Endothelial cell of umbilical vein (primary cell): ENCODE measurements around the gene ARHGAP10. TPM values are rescaled to one million over a fixed set of nuclear protein-coding genes. Genes with fewer than 3 reads are reported as not detected.
A peak's percentile ranks its signal among the peaks of the same experiment; 100 is the strongest.

ENCODE experiments used
- BruUV-seq: library from RNA; stranded (reverse); fragments of 400-500 nt; replicated peaks from 2 replicates; lab custom pipeline; 2021; lab: Mats Ljungman, UMichigan
- CTCF ChIA-PET: fragments of 300-600, 350-600 bp; sonication (Branson Sonifier 250); formaldehyde crosslinking; loops from one replicate; lab custom pipeline; 2021; ENCODE audit warnings: antibody characterized with exemption, inconsistent platforms; lab: Charles Lee
- POLR2A ChIA-PET: fragments of 300-600, 350-600 bp; sonication (Branson Sonifier 250); formaldehyde crosslinking; loops from one replicate; lab custom pipeline; 2021; ENCODE audit warnings: antibody characterized with exemption, inconsistent platforms; lab: Charles Lee
- DNase-seq: peaks from one replicate; pipeline ENCODE4 v3.0.0-alpha.2; 2011; ENCODE audit warnings: low read depth, low spot score
- FAIRE-seq: peaks from 2 replicates; lab custom pipeline; 2011; peaks lifted over from hg19 to GRCh38; lab: Jason Lieb, UNC
- H2AFZ ChIP-seq: 2 replicates; pipeline ENCODE4 v1.6.0; 2012; ENCODE audit warnings: low read depth, low read length, control low read depth, inconsistent platforms
- H3K27ac ChIP-seq: 2 replicates; pipeline ENCODE4 v1.5.1; 2011; ENCODE audit warnings: low read depth, mild to moderate bottlenecking, control low read depth, low read length, moderate library complexity; ENCODE audit not compliant: insufficient read depth
- H3K27me3 ChIP-seq, 2 experiments: 2 replicates each; pipeline versions ENCODE4 v1.6.0 to v1.6.1; 2011; ENCODE audit warnings: low read length in 2 of 2, mixed read lengths in 1 of 2; ENCODE audit not compliant: control insufficient read depth in 2 of 2, insufficient read depth in 2 of 2
- H3K36me3 ChIP-seq, 2 experiments: 2 replicates in 1 of 2; 3 replicates in 1 of 2; pipeline ENCODE4 v1.5.1; 2011; ENCODE audit warnings: low read length in 2 of 2, mild to moderate bottlenecking in 1 of 2, moderate library complexity in 1 of 2; ENCODE audit not compliant: control insufficient read depth in 2 of 2, insufficient read depth in 2 of 2; ENCODE audit errors: extremely low read depth in 1 of 2
- H3K4me1 ChIP-seq: 3 replicates; pipeline ENCODE4 v1.5.1; 2011; ENCODE audit warnings: mild to moderate bottlenecking, low read length; ENCODE audit not compliant: control insufficient read depth, insufficient read depth; ENCODE audit errors: extremely low read depth
- H3K4me2 ChIP-seq: 2 replicates; pipeline ENCODE4 v1.6.1; 2011; ENCODE audit warnings: low read length, control low read depth, mixed read lengths; ENCODE audit not compliant: insufficient read depth
- H3K4me3 ChIP-seq, 3 experiments: fragments of 200-600 bp in 1 of 3; sonication (generic), shearing (Covaris generic) in 1 of 3; replicated peaks in 1 of 3; 2 replicates each; pipeline ENCODE4 v1.5.1; 2011 to 2016; ENCODE audit warnings: control low read depth in 3 of 3, low read length in 3 of 3, mild to moderate bottlenecking in 2 of 3, inconsistent platforms in 1 of 3, low read depth in 1 of 3, moderate library complexity in 1 of 3; ENCODE audit not compliant: insufficient read depth in 1 of 3
- H3K79me2 ChIP-seq: 2 replicates; pipeline ENCODE4 v1.6.0; 2012; ENCODE audit warnings: low read length, inconsistent platforms; ENCODE audit not compliant: control insufficient read depth, insufficient read depth
- H3K9ac ChIP-seq: replicated peaks from 2 replicates; pipeline ENCODE3; 2011; ENCODE audit warnings: low read length, control low read depth; ENCODE audit not compliant: insufficient read depth; ENCODE audit errors: extremely low read depth
- H3K9me1 ChIP-seq: replicated peaks from 3 replicates; pipeline ENCODE4 v1.6.0; 2011; ENCODE audit warnings: mild to moderate bottlenecking, low read length; ENCODE audit not compliant: control insufficient read depth, insufficient read depth; ENCODE audit errors: extremely low read depth
- H3K9me3 ChIP-seq: replicated peaks from 2 replicates; pipeline ENCODE4 v1.5.1; 2012; ENCODE audit warnings: low read length, inconsistent platforms; ENCODE audit not compliant: control insufficient read depth, insufficient read depth
- H4K20me1 ChIP-seq: replicated peaks from 2 replicates; pipeline ENCODE3; 2011; ENCODE audit warnings: mild to moderate bottlenecking, low read length; ENCODE audit not compliant: control insufficient read depth, insufficient read depth; ENCODE audit errors: extremely low read depth
- FOS ChIP-seq: IDR thresholded peaks from 2 replicates; pipeline ENCODE4 v1.6.1; 2011; ENCODE audit warnings: mild to moderate bottlenecking, low read length, moderate library complexity, borderline replicate concordance; ENCODE audit not compliant: insufficient read depth
- MYC ChIP-seq: IDR thresholded peaks from one replicate; pipeline ENCODE4 v1.6.1; 2011; ENCODE audit warnings: mild to moderate bottlenecking, low read depth, low read length
- POLR2A ChIP-seq: IDR thresholded peaks from 2 replicates; pipeline ENCODE4 v1.6.1; 2012; ENCODE audit warnings: low read depth, mild to moderate bottlenecking, control low read depth, low read length
- dilution Hi-C: fragments of 300-500 bp; cut with MboI; formaldehyde crosslinking; loops from one replicate; pipeline ENCODE4 v1.15.0; 2019; ENCODE audit warnings: low sequenced_read_pairs; ENCODE audit not compliant: extremely low pct_ligation_motif_present
- intact Hi-C: fragments of 100-400 bp; cut with micrococcal nuclease; formaldehyde crosslinking; loops from one replicate; pipeline ENCODE4 v1.10.0; 2022
- polyA plus RNA-seq, 4 experiments: library from polyadenylated mRNA; depleted of rRNA in 3 of 4; stranded (reverse) in 3 of 4; unstranded in 1 of 4; fragments of >200 nt; gene quantifications; 2 replicates each; pipeline versions ENCODE4 v1.2.1 to v1.2.3, GENCODE V29; 2011 to 2012; ENCODE audit warnings: missing spikeins in 1 of 4
- total RNA-seq: library from RNA; stranded (reverse); gene quantifications from 2 replicates; pipeline ENCODE4 v1.2.3, GENCODE V29; 2021
- TF ChIP-seq, protein P1 (sequence below), 2 donors: IDR thresholded peaks; 1 replicate in 1 of 2; 2 replicates in 1 of 2; pipeline ENCODE4 v1.5.1; 2011; ENCODE audit warnings: low read length in 2 of 2, mild to moderate bottlenecking in 2 of 2, moderate library complexity in 2 of 2, control low read depth in 1 of 2, inconsistent platforms in 1 of 2, low read depth in 1 of 2; ENCODE audit not compliant: insufficient read depth in 1 of 2; ENCODE audit errors: extremely low read depth in 1 of 2

ARHGAP10 gene
- total and polyA plus RNA-seq, 2 donors (not counting 3 experiments of a cell fraction or from before 2014, with no cell fraction given) = 20.4 to 36.7 TPM

- H3K9ac ChIP-seq = no peak overlapping the region
- no peaks in the 10 kb centered on the region for H3K9me1 ChIP-seq
- no peaks in the 10 kb centered on the region for H3K9me3 ChIP-seq
- no peak overlapping the region for H3K4me3 ChIP-seq
- FAIRE-seq = no peak
- peak; percentile 5 for DNase-seq
- no peaks in the 10 kb centered on the region for H4K20me1 ChIP-seq
- no TSS peak for BruUV-seq
- H2AFZ ChIP-seq = no peak overlapping the region
- no peak overlapping the region for H3K4me2 ChIP-seq
- dilution Hi-C loops (no loop called here), intact Hi-C loops (no loop called here)
- TF ChIP-seq FOS (peak; percentile 7), POLR2A (no peak)
- ChIA-PET POLR2A (no interaction called here), CTCF (no interaction called here)
- H3K4me1 ChIP-seq = no peaks in the 10 kb centered on the region
- no peaks in the 10 kb centered on the region for H3K27me3 ChIP-seq
- H3K36me3 ChIP-seq = peaks cover 0 to 1% of the 10 kb centered on the region in 2 experiments
- H3K79me2 ChIP-seq = no peaks in the 10 kb centered on the region
- H3K27ac ChIP-seq = no peak overlapping the region
These were observed 380.5 kb downstream of the ARHGAP10 start for GRCh38 chr4:148112231-148112982.

- CTCF ChIA-PET = no interaction called here
- no peak for TF ChIP-seq MYC
- TF ChIP-seq, protein P1, sequence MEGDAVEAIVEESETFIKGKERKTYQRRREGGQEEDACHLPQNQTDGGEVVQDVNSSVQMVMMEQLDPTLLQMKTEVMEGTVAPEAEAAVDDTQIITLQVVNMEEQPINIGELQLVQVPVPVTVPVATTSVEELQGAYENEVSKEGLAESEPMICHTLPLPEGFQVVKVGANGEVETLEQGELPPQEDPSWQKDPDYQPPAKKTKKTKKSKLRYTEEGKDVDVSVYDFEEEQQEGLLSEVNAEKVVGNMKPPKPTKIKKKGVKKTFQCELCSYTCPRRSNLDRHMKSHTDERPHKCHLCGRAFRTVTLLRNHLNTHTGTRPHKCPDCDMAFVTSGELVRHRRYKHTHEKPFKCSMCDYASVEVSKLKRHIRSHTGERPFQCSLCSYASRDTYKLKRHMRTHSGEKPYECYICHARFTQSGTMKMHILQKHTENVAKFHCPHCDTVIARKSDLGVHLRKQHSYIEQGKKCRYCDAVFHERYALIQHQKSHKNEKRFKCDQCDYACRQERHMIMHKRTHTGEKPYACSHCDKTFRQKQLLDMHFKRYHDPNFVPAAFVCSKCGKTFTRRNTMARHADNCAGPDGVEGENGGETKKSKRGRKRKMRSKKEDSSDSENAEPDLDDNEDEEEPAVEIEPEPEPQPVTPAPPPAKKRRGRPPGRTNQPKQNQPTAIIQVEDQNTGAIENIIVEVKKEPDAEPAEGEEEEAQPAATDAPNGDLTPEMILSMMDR (IDR thresholded peaks at IDR 0.05; ENCODE audit: extremely low read depth in 1 of 2, insufficient read depth in 1 of 2, low read depth in 1 of 2, low read length in 2 of 2) = no peak
- Histone ChIP-seq H3K27ac (no peak overlapping the region), H3K9ac (no peak overlapping the region), H3K4me2 (no peak overlapping the region), H2AFZ (no peak overlapping the region), H3K79me2 (no peaks in the 10 kb centered on the region), H3K4me3 (no peak overlapping the region), H3K27me3 (no peaks in the 10 kb centered on the region), H3K9me1 (no peaks in the 10 kb centered on the region), H4K20me1 (no peaks in the 10 kb centered on the region), H3K4me1 (no peaks in the 10 kb centered on the region), H3K9me3 (no peaks in the 10 kb centered on the region), H3K36me3 (peaks cover 0 to 1% of the 10 kb centered on the region in 2 experiments)
- intact Hi-C loops (no loop called here), dilution Hi-C loops (no loop called here)
- POLR2A ChIA-PET = no interaction called here
- DNase-seq (no peak), FAIRE-seq (no peak)
- no TSS peak for BruUV-seq
These were observed 382.5 kb downstream of the ARHGAP10 start for GRCh38 chr4:148114436-148114835.
